ENCODE measurements around the gene TTLL8.
"Not testable (repeated sequence)": the region's sequence is repeated elsewhere in the genome, so short reads cannot be mapped to it uniquely, and the experiment has no call there.

Gene TTLL8

GRCh38 chr22:50058061-50058905, at the start of gene TTLL8:
Gene TTLL8 (minus strand): TSS chr22:50058298.
- DNase-seq (ENCODE audit: low read depth): no peak

DNA sequence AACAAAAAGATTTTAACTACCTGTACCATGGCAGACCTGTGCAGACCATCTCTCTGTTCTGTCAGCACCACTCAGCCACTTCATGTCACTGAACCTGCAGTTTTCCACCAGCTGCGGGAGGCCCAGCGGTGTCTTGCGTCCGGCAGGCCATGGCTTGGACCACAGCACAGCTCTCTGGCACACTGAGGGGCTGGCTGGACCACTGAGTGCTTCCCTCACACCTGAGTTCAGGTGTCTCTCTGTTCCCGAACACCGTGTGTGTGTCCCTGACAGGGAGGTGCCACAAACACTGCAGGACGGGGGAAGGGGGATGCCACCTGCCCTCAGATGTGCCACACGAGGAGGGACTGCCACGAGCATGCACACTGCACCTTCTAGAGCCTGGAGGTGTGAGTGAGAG, 49.4 kb upstream of the TTLL8 start:
- DNase-seq (ENCODE audit: low read depth): no peak

GRCh38 chr22:50105208-50106100, 47.4 kb upstream of the TTLL8 start:
- peak; percentile 62 for DNase-seq (ENCODE audit: low read depth)

DNA sequence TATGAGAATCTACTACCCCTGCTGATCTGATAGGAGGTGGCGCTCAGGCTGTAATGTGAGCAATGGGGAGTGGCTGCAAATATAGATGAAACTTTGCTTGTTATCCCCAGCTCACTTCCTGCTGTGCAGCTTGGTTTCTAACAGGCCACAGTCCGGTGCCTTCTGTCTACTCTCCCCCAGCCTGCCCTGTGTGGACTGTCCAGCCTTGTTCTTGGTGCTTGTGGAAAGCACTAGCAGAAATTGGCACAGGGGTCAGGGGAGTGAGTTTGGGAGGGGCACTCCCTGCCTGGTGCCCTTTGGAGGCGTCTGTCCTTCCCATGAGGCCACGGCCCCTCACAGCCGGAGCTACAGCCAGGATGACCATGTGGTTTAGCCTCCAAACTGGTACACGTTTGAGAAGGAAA, 46.0 kb upstream of the TTLL8 start:
- no peak for DNase-seq (ENCODE audit: low read depth)

DNA sequence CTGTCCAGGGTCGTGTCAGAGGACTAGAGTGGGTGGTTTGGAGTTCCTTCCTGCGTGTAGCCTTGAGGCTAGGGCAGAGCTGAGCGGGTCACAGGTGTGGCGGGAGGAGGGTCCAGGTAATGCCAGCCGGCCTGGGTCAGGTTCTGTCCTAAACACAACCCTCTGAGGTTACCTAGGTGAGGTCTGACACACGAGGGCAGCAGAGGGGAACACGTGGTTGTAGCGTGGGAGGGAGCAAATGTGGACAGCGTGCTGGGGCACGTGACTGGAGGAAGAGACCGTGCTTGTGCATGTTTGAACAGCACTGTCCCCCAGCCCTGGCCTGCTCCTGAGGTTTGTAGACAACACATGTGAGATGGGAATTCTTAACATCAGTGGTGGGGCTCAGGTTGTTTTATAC, 44.8 kb upstream of the TTLL8 start:
- DNase-seq (ENCODE audit: low read depth): no peak

- DNase-seq (ENCODE audit: low read depth): no peak
Observed at GRCh38 chr22:50101870-50102565, 43.9 kb upstream of the TTLL8 start.

- DNase-seq (ENCODE audit: low read depth): no peak
Observed at GRCh38 chr22:50098052-50098451, 40.0 kb upstream of the TTLL8 start.

DNA sequence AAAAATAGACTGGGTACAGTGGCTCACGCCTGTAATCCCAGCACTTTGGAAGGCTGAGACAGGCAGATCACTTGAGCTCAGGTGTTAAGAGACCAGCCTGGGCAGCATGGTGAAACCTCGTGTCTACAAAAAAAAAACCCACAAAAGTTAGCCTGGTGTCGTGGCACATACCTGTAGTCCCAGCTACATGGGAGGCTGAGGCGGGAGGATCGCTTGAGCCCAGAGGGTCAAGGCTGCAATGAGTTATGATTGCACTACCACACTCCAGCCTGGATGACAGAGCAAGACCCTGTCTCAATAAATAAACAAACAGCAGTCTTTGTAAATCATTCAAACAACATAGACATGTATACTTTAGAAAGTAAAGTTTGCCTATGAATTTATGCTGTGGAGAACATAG, 34.2 kb upstream of the TTLL8 start:
- DNase-seq (ENCODE audit: low read depth): no peak

DNA sequence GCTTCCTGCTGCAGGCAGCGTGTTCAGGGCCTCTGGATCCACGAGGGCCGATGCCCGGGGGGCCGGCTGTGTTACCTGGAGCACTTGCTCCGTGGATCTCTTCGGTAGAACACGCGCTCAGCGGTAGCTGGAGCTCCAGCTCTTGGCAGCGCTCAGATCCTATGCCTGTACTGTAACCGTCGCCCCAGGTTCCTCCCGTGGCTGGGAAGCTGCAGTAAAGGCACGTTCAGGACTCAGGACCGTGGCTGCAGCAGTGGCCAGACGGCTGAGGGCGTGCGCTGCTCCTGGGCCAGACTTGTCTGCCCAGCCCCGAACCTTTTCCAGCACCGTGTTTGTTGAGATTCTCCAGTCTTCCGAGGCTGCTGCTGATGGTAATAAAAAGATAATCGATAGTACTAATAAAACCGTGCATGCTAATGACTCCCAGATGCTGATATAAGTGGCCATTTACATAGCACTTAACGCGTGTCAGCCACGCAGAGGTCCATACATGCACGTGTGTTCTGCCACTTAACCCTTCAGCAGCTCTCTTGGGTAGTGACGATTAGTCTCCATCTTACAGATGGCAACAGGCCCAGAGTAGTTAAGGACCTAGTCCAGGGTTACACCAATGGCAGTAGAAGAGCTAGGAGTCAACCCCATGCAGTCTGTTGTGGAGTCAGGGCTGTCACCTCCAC, 33.1 kb upstream of the TTLL8 start:
- no peak for DNase-seq (ENCODE audit: low read depth)

- no peak for DNase-seq (ENCODE audit: low read depth)
Observed at GRCh38 chr22:50090412-50090714, 32.3 kb upstream of the TTLL8 start.

GRCh38 chr22:50089682-50090411, 31.7 kb upstream of the TTLL8 start, which contains the start of gene MOV10L1:
Gene MOV10L1 (plus strand): TSS chr22:50090006. CDS start chr22:50090089, 83 bp downstream.
- peak; percentile 24 for DNase-seq (ENCODE audit: low read depth)

GRCh38 chr22:50089231-50089630, 31.1 kb upstream of the TTLL8 start:
- no peak for DNase-seq (ENCODE audit: low read depth)

GRCh38 chr22:50088096-50088495, 30.0 kb upstream of the TTLL8 start:
- DNase-seq (ENCODE audit: low read depth): no peak

- no peak for DNase-seq (ENCODE audit: low read depth)
Observed at GRCh38 chr22:50087646-50088045, 29.5 kb upstream of the TTLL8 start.

GRCh38 chr22:50086975-50087374, 28.9 kb upstream of the TTLL8 start:
- DNase-seq (ENCODE audit: low read depth): not testable (repeated sequence)

- peak; percentile 62 for DNase-seq (ENCODE audit: low read depth)
Observed at GRCh38 chr22:50086526-50086925, 28.4 kb upstream of the TTLL8 start.

GRCh38 chr22:50085211-50085972, 27.3 kb upstream of the TTLL8 start, which contains the start of gene MLC1:
Gene MLC1 (minus strand): TSS chr22:50085426. CDS start chr22:50084902, 524 bp downstream.
- DNase-seq (ENCODE audit: low read depth): no peak

DNA sequence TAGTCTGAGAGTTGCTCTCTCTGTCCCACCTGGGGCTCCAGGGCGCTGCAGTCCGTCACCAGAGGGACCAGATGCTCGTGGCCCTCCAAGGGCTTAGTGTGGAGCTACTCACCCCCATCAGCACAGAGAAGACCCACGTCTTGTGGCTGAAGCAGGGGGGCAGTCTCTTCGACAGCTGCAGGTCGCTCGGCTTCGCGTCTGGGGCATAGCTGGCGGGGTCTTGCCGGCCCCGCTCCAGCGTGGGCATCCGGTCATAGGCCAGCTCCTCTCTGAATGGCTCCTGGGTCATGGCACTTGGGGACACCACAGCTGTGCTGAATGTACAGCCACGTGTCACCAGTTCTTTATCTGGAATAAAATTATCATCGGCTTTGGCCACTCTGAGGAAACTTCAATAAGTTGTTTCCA, 26.5 kb upstream of the TTLL8 start:
- DNase-seq (ENCODE audit: low read depth): no peak

- DNase-seq (ENCODE audit: low read depth): no peak
Observed at GRCh38 chr22:50084080-50084477, 26.0 kb upstream of the TTLL8 start.

GRCh38 chr22:50083462-50084079, 25.5 kb upstream of the TTLL8 start:
- DNase-seq (ENCODE audit: low read depth): no peak

Measured in iris pigment epithelial cell (primary cell).